ENCODE measurements around the gene MRTFA. TPM values are rescaled to one million over a fixed set of nuclear protein-coding genes. Genes with fewer than 3 reads are reported as not detected.
"Not testable (repeated sequence)": the region's sequence is repeated elsewhere in the genome, so short reads cannot be mapped to it uniquely, and the experiment has no call there.

The MRTFA gene
- total and polyA plus RNA-seq, 3 donors from 2014 or later = 59.5 to 162 (median 158) TPM

- WGBS, 2 donors = 95% methylated on average over 6 of the region's 6 CpGs
- no peaks in the 10 kb centered on the region for H3K27me3 ChIP-seq
- H3K4me1 ChIP-seq = peaks cover 34% of the 10 kb centered on the region
- no peaks in the 10 kb centered on the region for H3K36me3 ChIP-seq (ENCODE audit: low read depth, missing control alignments)
- intact Hi-C loops (cut with DNase I; ENCODE audit: low total_unique reads) = no loop called here
- no peak for DNase-seq
- H3K27ac ChIP-seq = no peak overlapping the region
- no peak for TF ChIP-seq POLR2A (IDR thresholded peaks at IDR 0.05)
- TF ChIP-seq CTCF (IDR thresholded peaks at IDR 0.05) = no peak
- H3K4me3 ChIP-seq = no peak overlapping the region
- no peaks in the 10 kb centered on the region for H3K9me3 ChIP-seq
Measured at GRCh38 chr22:40599731-40600130, 36.8 kb downstream of the MRTFA start.

- intact Hi-C loops (cut with DNase I; ENCODE audit: low total_unique reads); DNase-seq; H3K27ac ChIP-seq; H3K27me3 ChIP-seq; H3K4me3 ChIP-seq; H3K9me3 ChIP-seq; H3K36me3 ChIP-seq (ENCODE audit: low read depth, missing control alignments): not testable (repeated sequence)
- H3K4me1 ChIP-seq = peaks cover 34% of the 10 kb centered on the region
- 90 to 95% methylated on average over 10 of the region's 10 CpGs for WGBS, 2 donors
Measured at GRCh38 chr22:40598712-40599111, 37.8 kb downstream of the MRTFA start.

- no peak for DNase-seq
- no peak for TF ChIP-seq CTCF (IDR thresholded peaks at IDR 0.05)
- TF ChIP-seq POLR2A (IDR thresholded peaks at IDR 0.05) = no peak
- WGBS, 2 donors = 58 to 59% methylated on average over 7 of the region's 7 CpGs
- no peaks in the 10 kb centered on the region for H3K36me3 ChIP-seq (ENCODE audit: low read depth, missing control alignments)
- intact Hi-C loops (cut with DNase I; ENCODE audit: low total_unique reads) = no loop called here
- H3K27ac ChIP-seq = no peak overlapping the region
- no peaks in the 10 kb centered on the region for H3K27me3 ChIP-seq
- no peaks in the 10 kb centered on the region for H3K9me3 ChIP-seq
- peaks cover 32% of the 10 kb centered on the region for H3K4me1 ChIP-seq
- H3K4me3 ChIP-seq = no peak overlapping the region
Measured at GRCh38 chr22:40597526-40598430, 38.7 kb downstream of the MRTFA start.

GRCh38 chr22:40595497-40596234, 40.9 kb downstream of the MRTFA start:
- Histone ChIP-seq H3K27me3 (no peaks in the 10 kb centered on the region), H3K4me1 (peaks cover 18% of the 10 kb centered on the region), H3K4me3 (no peak overlapping the region), H3K9me3 (no peaks in the 10 kb centered on the region), H3K27ac (peak overlapping the region in 1 of 2 donors; percentile 64), H3K36me3 (ENCODE audit: low read depth, missing control alignments) (no peaks in the 10 kb centered on the region)
- TF ChIP-seq POLR2A (IDR thresholded peaks at IDR 0.05) = no peak
- no peak for TF ChIP-seq CTCF (IDR thresholded peaks at IDR 0.05)
- intact Hi-C loops (cut with DNase I; ENCODE audit: low total_unique reads) = no loop called here
- WGBS, 2 donors = 68 to 75% methylated on average over 2 of the region's 2 CpGs
- no peak for DNase-seq

GRCh38 chr22:40594924-40595323, 41.6 kb downstream of the MRTFA start:
- DNase-seq = no peak

More at GRCh38 chr22:40594924-40595323, 41.6 kb downstream of the MRTFA start:
- Histone ChIP-seq H3K4me1 (peaks cover 18% of the 10 kb centered on the region), H3K27ac (peak overlapping the region in 1 of 2 donors; percentile 64), H3K27me3 (no peaks in the 10 kb centered on the region), H3K36me3 (ENCODE audit: low read depth, missing control alignments) (no peaks in the 10 kb centered on the region), H3K9me3 (no peaks in the 10 kb centered on the region), H3K4me3 (no peak overlapping the region)
- intact Hi-C loops (cut with DNase I; ENCODE audit: low total_unique reads) = no loop called here
- TF ChIP-seq CTCF (IDR thresholded peaks at IDR 0.05) (no peak), POLR2A (IDR thresholded peaks at IDR 0.05) (no peak)
- WGBS, 2 donors = 93 to 96% methylated on average over 8 of the region's 8 CpGs
